Measurements from ENCODE around the gene FZR1. TPM values are rescaled to one million over a fixed set of nuclear protein-coding genes. Genes with fewer than 3 reads are reported as not detected.

FZR1 gene
- total and polyA plus RNA-seq, 10 donors: 9.8 to 53.6 (median 37.1) TPM

- no peak overlapping the region for H3K27ac ChIP-seq
- DNase-seq: no peak
- intact Hi-C loops (cut with DNase I; ENCODE audit: low total_unique reads): no loop called here
- no peak for TF ChIP-seq POLR2AphosphoS5 (IDR thresholded peaks at IDR 0.05)
- no peak for TF ChIP-seq CTCF (IDR thresholded peaks at IDR 0.05 in 8 of 11, conservative IDR thresholded peaks at IDR 0.05 in 3 of 11)
- TF ChIP-seq POLR2A (IDR thresholded peaks at IDR 0.05): no peak
- peaks cover 0 to 83% (median 59%) of the 10 kb centered on the region in 6 donors for H3K36me3 ChIP-seq
- H3K4me3 ChIP-seq: no peak overlapping the region
- H3K27me3 ChIP-seq (replicated peaks in 1 of 7): no peaks in the 10 kb centered on the region
- peaks cover 0 to 15% (median 0%) of the 10 kb centered on the region in 6 donors for H3K4me1 ChIP-seq
- WGBS, 5 donors: 93 to 97% (median 95%) methylated on average over 13 to 14 of the region's 14 CpGs
- H3K9me3 ChIP-seq: no peaks in the 10 kb centered on the region
Measured at GRCh38 chr19:3493651-3494050, 12.5 kb upstream of the FZR1 start.

GRCh38 chr19:3494051-3494450, 12.1 kb upstream of the FZR1 start:
- Histone ChIP-seq H3K27me3 (replicated peaks in 1 of 7) (no peaks in the 10 kb centered on the region), H3K4me3 (no peak overlapping the region), H3K4me1 (peaks cover under 1 to 19% (median 1%) of the 10 kb centered on the region in 6 donors), H3K27ac (no peak overlapping the region), H3K9me3 (no peaks in the 10 kb centered on the region), H3K36me3 (peaks cover 0 to 83% (median 59%) of the 10 kb centered on the region in 6 donors)
- intact Hi-C loops (cut with DNase I; ENCODE audit: low total_unique reads): no loop called here
- DNase-seq: no peak
- TF ChIP-seq CTCF (IDR thresholded peaks at IDR 0.05 in 8 of 11, conservative IDR thresholded peaks at IDR 0.05 in 3 of 11): no peak
- TF ChIP-seq POLR2AphosphoS5 (IDR thresholded peaks at IDR 0.05): no peak
- TF ChIP-seq POLR2A (IDR thresholded peaks at IDR 0.05): no peak
- 79 to 93% (median 89%) methylated on average over 6 to 15 of the region's 15 CpGs for WGBS, 5 donors

- no peaks in the 10 kb centered on the region for H3K27me3 ChIP-seq (replicated peaks in 1 of 7)
- no peak overlapping the region for H3K4me3 ChIP-seq
- no peak for DNase-seq
- TF ChIP-seq POLR2A (IDR thresholded peaks at IDR 0.05): no peak
- TF ChIP-seq CTCF (IDR thresholded peaks at IDR 0.05 in 8 of 11, conservative IDR thresholded peaks at IDR 0.05 in 3 of 11): no peak
- no peak for TF ChIP-seq POLR2AphosphoS5 (IDR thresholded peaks at IDR 0.05)
- H3K9me3 ChIP-seq: no peaks in the 10 kb centered on the region
- intact Hi-C loops (cut with DNase I; ENCODE audit: low total_unique reads): no loop called here
- H3K36me3 ChIP-seq: peaks cover 0 to 79% (median 59%) of the 10 kb centered on the region in 6 donors
- no peak overlapping the region for H3K27ac ChIP-seq
- 83 to 95% (median 93%) methylated on average over 15 to 18 of the region's 18 CpGs for WGBS, 5 donors
- peaks cover 5 to 24% (median 6%) of the 10 kb centered on the region in 6 donors for H3K4me1 ChIP-seq
Measured at GRCh38 chr19:3494559-3494958, 11.6 kb upstream of the FZR1 start.

- no peak for TF ChIP-seq POLR2A (IDR thresholded peaks at IDR 0.05)
- TF ChIP-seq POLR2AphosphoS5 (IDR thresholded peaks at IDR 0.05): no peak
- TF ChIP-seq CTCF (IDR thresholded peaks at IDR 0.05 in 8 of 11, conservative IDR thresholded peaks at IDR 0.05 in 3 of 11): no peak
- H3K27me3 ChIP-seq (replicated peaks in 1 of 7): no peaks in the 10 kb centered on the region
- no peaks in the 10 kb centered on the region for H3K9me3 ChIP-seq
- no peak for DNase-seq
- no peak overlapping the region for H3K4me3 ChIP-seq
- no peak overlapping the region for H3K27ac ChIP-seq
- intact Hi-C loops (cut with DNase I; ENCODE audit: low total_unique reads): no loop called here
- peaks cover 0 to 58% (median 52%) of the 10 kb centered on the region in 6 donors for H3K36me3 ChIP-seq
- peaks cover 11 to 39% (median 21%) of the 10 kb centered on the region in 6 donors for H3K4me1 ChIP-seq
- WGBS, 5 donors: 92 to 96% (median 96%) methylated on average over 15 to 32 of the region's 32 CpGs
Measured at GRCh38 chr19:3496392-3497273, 9.5 kb upstream of the FZR1 start.

All from spleen (tissue), 11 donors.